ENCODE data around the gene SEMA5A. TPM values are rescaled to one million over a fixed set of nuclear protein-coding genes. Genes with fewer than 3 reads are reported as not detected.

SEMA5A gene
- total and polyA plus RNA-seq, 2 of the 13 experiments (the other 11 are each of a cell fraction or from before 2014, with no cell fraction given) = 0.01 TPM; not detected in 1

GRCh38 chr5:9405196-9405754 lies 140.6 kb downstream of the SEMA5A start:
- H3K9me3 ChIP-seq (ENCODE audit: low read length) = no peaks in the 10 kb centered on the region
- no peaks in the 10 kb centered on the region for H4K20me1 ChIP-seq (ENCODE audit: insufficient read depth, low read length)
- no peaks in the 10 kb centered on the region for H3K27me3 ChIP-seq (ENCODE audit: control insufficient read depth in 1 of 2, insufficient read depth in 2 of 2, low read length in 2 of 2)
- FAIRE-seq = no peak
- H2AFZ ChIP-seq (ENCODE audit: low read length) = no peak overlapping the region
- CTCF ChIA-PET (ENCODE audit: low intra/inter-chr PET ratio, low total read pairs) = no interaction called here
- TF ChIP-seq TMF1 (CRISPR knock-in tag; IDR thresholded peaks at IDR 0.05; ENCODE audit: low read depth) (no peak), CEBPB (IDR thresholded peaks at IDR 0.05; ENCODE audit: borderline replicate concordance, low read depth, low read length) (no peak), NFIC (IDR thresholded peaks at IDR 0.05; ENCODE audit: low read length) (no peak), ZKSCAN1 (IDR thresholded peaks at IDR 0.05; ENCODE audit: low read length) (no peak), MATR3 (CRISPR knock-in tag; IDR thresholded peaks at IDR 0.05) (no peak), RFXANK (CRISPR knock-in tag; IDR thresholded peaks at IDR 0.05) (no peak), MXD4 (CRISPR knock-in tag; IDR thresholded peaks at IDR 0.05) (no peak), ZNF776 (CRISPR knock-in tag; IDR thresholded peaks at IDR 0.05) (no peak), MTF1 (CRISPR knock-in tag; IDR thresholded peaks at IDR 0.05) (no peak), ZNF430 (CRISPR knock-in tag; IDR thresholded peaks at IDR 0.05) (no peak), THRA (CRISPR knock-in tag; IDR thresholded peaks at IDR 0.05; ENCODE audit: borderline replicate concordance) (no peak), TBX3 (IDR thresholded peaks at IDR 0.05; ENCODE audit: borderline replicate concordance) (no peak), ZNF446 (CRISPR knock-in tag; IDR thresholded peaks at IDR 0.05) (no peak), ZNF782 (CRISPR knock-in tag; IDR thresholded peaks at IDR 0.05; ENCODE audit: borderline replicate concordance) (no peak), SNRNP70 (IDR thresholded peaks at IDR 0.05; ENCODE audit: low read depth, low read length) (no peak), TOE1 (CRISPR knock-in tag; IDR thresholded peaks at IDR 0.05) (no peak)
- TF ChIP-seq, protein P1, sequence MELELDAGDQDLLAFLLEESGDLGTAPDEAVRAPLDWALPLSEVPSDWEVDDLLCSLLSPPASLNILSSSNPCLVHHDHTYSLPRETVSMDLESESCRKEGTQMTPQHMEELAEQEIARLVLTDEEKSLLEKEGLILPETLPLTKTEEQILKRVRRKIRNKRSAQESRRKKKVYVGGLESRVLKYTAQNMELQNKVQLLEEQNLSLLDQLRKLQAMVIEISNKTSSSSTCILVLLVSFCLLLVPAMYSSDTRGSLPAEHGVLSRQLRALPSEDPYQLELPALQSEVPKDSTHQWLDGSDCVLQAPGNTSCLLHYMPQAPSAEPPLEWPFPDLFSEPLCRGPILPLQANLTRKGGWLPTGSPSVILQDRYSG (CRISPR knock-in tag; IDR thresholded peaks at IDR 0.05) = no peak
- TF ChIP-seq, protein P2, sequence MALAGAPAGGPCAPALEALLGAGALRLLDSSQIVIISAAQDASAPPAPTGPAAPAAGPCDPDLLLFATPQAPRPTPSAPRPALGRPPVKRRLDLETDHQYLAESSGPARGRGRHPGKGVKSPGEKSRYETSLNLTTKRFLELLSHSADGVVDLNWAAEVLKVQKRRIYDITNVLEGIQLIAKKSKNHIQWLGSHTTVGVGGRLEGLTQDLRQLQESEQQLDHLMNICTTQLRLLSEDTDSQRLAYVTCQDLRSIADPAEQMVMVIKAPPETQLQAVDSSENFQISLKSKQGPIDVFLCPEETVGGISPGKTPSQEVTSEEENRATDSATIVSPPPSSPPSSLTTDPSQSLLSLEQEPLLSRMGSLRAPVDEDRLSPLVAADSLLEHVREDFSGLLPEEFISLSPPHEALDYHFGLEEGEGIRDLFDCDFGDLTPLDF (CRISPR knock-in tag; IDR thresholded peaks at IDR 0.05) = no peak
- ATAC-seq = no peak
- no peak overlapping the region for H3K9ac ChIP-seq (ENCODE audit: insufficient read depth, low read depth, low read length)
- in situ Hi-C loops (cut with HindIII; ENCODE audit: extremely low pct_ligation_motif_present, low pct_unique_long_range_greater_than_20kb) (no loop called here), intact Hi-C loops (cut with micrococcal nuclease; ENCODE audit: unreplicated experiment) (no loop called here)
- DNase-seq (ENCODE audit: low spot score) = no peak
- no peak overlapping the region for H3K4me2 ChIP-seq (ENCODE audit: low read depth, low read length)
- H3K36me3 ChIP-seq (replicated peaks in 1 of 2; ENCODE audit: control insufficient read depth in 1 of 2, insufficient read depth in 2 of 2, low read length in 2 of 2) = no peaks in the 10 kb centered on the region
- 20% methylated on average over 1 of the region's 1 CpG for WGBS (ENCODE audit: low lambda C conversion rate)
- H3K4me3 ChIP-seq (replicated peaks in 1 of 3; ENCODE audit: insufficient read depth in 1 of 3, low read depth in 2 of 3, low read length in 3 of 3) = no peak overlapping the region
- BruUV-seq (replicated peaks) = no TSS peak
- POLR2A ChIA-PET = no interaction called here
- H3K4me1 ChIP-seq (ENCODE audit: insufficient read depth, low read length) = no peaks in the 10 kb centered on the region
- no peak overlapping the region for H3K27ac ChIP-seq (ENCODE audit: extremely low read length, insufficient read depth, low read length)
- H3K79me2 ChIP-seq (ENCODE audit: insufficient read depth, low read length) = no peaks in the 10 kb centered on the region
